Measurements from ENCODE around the gene NUDCD3. TPM values are rescaled to one million over a fixed set of nuclear protein-coding genes. Genes with fewer than 3 reads are reported as not detected.

The NUDCD3 gene
- total RNA-seq, 4 donors from 2014 or later = 53.3 to 87.9 (median 73.2) TPM

- intact Hi-C loops (cut with DNase I; ENCODE audit: low total_unique reads) = no loop called here
- peak in 1 of 2 donors; percentile 20 for DNase-seq (ENCODE audit: low spot score in 2 of 2)
- 56 to 61% methylated on average over 7 of the region's 7 CpGs for WGBS, 2 donors
- TF ChIP-seq POLR2A (IDR thresholded peaks at IDR 0.05) (no peak), CTCF (IDR thresholded peaks at IDR 0.05) (no peak)
- no peak overlapping the region for H3K4me3 ChIP-seq (ENCODE audit: low read depth, poor library complexity, severe bottlenecking)
Observed at GRCh38 chr7:44519546-44519945, 29.1 kb upstream of the NUDCD3 start.

DNA sequence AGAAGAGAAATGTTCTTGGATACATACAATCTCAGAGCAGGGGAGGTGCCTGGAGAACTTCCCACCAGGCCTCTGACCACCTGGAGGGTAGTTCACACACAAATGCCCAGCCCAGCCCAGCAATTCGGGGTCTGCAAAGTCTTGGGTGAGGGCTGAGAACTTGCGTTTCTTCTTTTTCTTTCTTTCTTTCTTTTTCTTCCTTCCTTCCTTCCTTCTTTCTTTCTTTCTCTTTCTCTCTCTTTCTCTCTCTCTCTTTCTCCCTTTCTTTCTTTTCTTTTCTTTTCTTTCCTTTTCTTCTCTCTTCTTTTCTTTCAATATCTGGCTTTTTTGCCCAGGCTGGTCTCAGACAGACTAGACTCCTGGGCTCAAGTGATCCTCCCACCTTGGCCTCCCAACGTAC is 28.3 kb upstream of the NUDCD3 start:
- no peak overlapping the region for H3K4me3 ChIP-seq (ENCODE audit: low read depth, poor library complexity, severe bottlenecking)
- intact Hi-C loops (cut with DNase I; ENCODE audit: low total_unique reads) = no loop called here
- peak in 1 of 2 donors; percentile 18 for DNase-seq (ENCODE audit: low spot score in 2 of 2)
- TF ChIP-seq POLR2A (IDR thresholded peaks at IDR 0.05) (no peak), CTCF (IDR thresholded peaks at IDR 0.05) (no peak)
- 81 to 84% methylated on average over 3 of the region's 3 CpGs for WGBS, 2 donors

- WGBS, 2 donors = 91 to 96% methylated on average over 8 of the region's 8 CpGs
- H3K4me3 ChIP-seq (ENCODE audit: low read depth, poor library complexity, severe bottlenecking) = no peak overlapping the region
- TF ChIP-seq POLR2A (IDR thresholded peaks at IDR 0.05) (no peak), CTCF (IDR thresholded peaks at IDR 0.05) (no peak)
- no peak for DNase-seq (ENCODE audit: low spot score in 2 of 2)
- intact Hi-C loops (cut with DNase I; ENCODE audit: low total_unique reads) = no loop called here
Observed at GRCh38 chr7:44517175-44517574, 26.7 kb upstream of the NUDCD3 start.

DNA sequence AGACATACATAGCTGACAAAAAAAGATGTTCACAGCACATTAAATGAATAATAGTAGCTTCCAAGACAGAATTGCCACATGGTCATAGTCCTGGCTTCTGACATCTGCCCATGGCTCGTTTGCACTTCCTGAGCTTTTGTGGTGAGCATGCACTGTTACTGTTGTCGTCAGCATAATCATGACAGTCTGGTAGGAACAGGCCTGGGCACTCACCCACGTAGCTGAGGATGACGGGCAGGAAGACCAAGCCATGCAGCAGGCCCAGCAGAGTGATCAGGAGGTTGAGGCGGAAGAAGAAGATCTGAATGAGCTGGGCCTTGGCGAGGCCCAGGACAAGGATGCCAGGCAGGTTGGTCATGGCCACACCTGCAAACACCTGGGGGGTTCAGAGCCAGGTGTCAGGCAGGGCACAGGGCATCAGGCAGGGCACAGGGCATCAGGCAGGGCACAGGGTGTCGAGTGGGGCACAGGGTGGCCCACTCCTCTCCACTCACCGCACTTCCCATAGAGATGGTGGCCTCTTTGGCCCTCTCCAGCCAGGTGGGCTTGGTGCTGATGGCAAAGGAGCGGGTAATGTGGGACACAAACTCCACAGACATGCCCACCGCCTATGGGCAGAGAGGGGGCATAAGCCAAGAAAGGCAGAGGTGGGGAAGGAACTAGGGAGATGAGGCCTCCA is 25.3 kb upstream of the NUDCD3 start:
- intact Hi-C loops (cut with DNase I; ENCODE audit: low total_unique reads) = no loop called here
- TF ChIP-seq CTCF (IDR thresholded peaks at IDR 0.05) = no peak
- TF ChIP-seq POLR2A (IDR thresholded peaks at IDR 0.05) = no peak
- no peak overlapping the region for H3K4me3 ChIP-seq (ENCODE audit: low read depth, poor library complexity, severe bottlenecking)
- 62 to 68% methylated on average over 9 to 10 of the region's 10 CpGs for WGBS, 2 donors
- DNase-seq (ENCODE audit: low spot score in 2 of 2) = no peak

DNA sequence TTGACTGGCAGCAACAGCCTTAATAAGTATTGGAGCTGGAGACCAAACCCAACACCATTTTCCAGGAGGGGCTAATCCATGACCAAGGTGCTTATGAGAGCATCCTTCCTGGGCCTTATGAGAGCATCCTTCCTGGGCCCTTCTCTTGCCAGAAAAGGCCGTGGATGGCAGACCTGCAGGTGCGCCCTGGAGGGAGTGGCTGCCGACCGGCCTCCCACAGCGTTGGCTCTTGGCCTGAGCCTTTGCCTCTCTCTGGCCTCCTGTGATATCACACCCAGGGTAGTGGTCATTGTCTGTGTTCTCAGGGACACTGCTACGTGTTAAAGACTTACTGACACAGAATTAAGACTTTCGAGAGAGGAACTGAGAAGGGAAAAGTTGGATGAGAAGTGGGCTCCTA is 22.3 kb upstream of the NUDCD3 start:
- intact Hi-C loops (cut with DNase I; ENCODE audit: low total_unique reads) = no loop called here
- no peak overlapping the region for H3K4me3 ChIP-seq (ENCODE audit: low read depth, poor library complexity, severe bottlenecking)
- WGBS, 2 donors = 90 to 93% methylated on average over 7 of the region's 7 CpGs
- no peak for DNase-seq (ENCODE audit: low spot score in 2 of 2)
- TF ChIP-seq POLR2A (IDR thresholded peaks at IDR 0.05) = no peak
- no peak for TF ChIP-seq CTCF (IDR thresholded peaks at IDR 0.05)
